Right lobe of liver (tissue), 6 donors: Measurements from ENCODE around the gene KCNN1. TPM values are rescaled to one million over a fixed set of nuclear protein-coding genes. Genes with fewer than 3 reads are reported as not detected.
"Not testable (repeated sequence)": the region's sequence is repeated elsewhere in the genome, so short reads cannot be mapped to it uniquely, and the experiment has no call there.

Experiments
- ATAC-seq, 4 donors: fragments of 200-7000 bp; cut with Tn5 transposase; one replicate each; pipeline ENCODE4 v1.9.1; 2020; ENCODE audit warnings: mild to moderate bottlenecking in 4 of 4, moderate library complexity in 4 of 4
- DNase-seq, 3 donors: peaks; one replicate each; pipeline ENCODE4 v3.0.0-alpha.2; 2020
- H3K27ac ChIP-seq, 3 donors: fragments of 200-600 bp; one replicate each; pipeline ENCODE4 v1.8.0; 2022
- H3K27me3 ChIP-seq, 2 donors: fragments of 200-600 bp; one replicate each; pipeline ENCODE4 v1.8.0; 2022
- H3K36me3 ChIP-seq, 4 donors: fragments of 200-600 bp; sonication (generic) in 1 of 4; one replicate each; pipeline versions ENCODE4 v1.5.1 to v1.8.0; 2017 to 2022; ENCODE audit warnings: control low read depth in 1 of 4
- H3K4me1 ChIP-seq, 4 donors: fragments of 200-600 bp; sonication (generic) in 1 of 4; one replicate each; pipeline versions ENCODE4 v1.5.1 to v1.8.0; 2017 to 2022; ENCODE audit warnings: control low read depth in 1 of 4
- H3K4me3 ChIP-seq, 3 donors: fragments of 200-600 bp; one replicate each; pipeline ENCODE4 v1.8.0; 2022
- H3K9me3 ChIP-seq, 4 donors: fragments of 200-600 bp; sonication (generic) in 1 of 4; one replicate each; pipeline versions ENCODE4 v1.5.1 to v1.8.0; 2017 to 2022; ENCODE audit warnings: control low read depth in 1 of 4
- POLR2A ChIP-seq: fragments of 450-650 bp; IDR thresholded peaks from one replicate; pipeline ENCODE4 v1.6.1; 2017; ENCODE audit warnings: antibody characterized with exemption, mild to moderate bottlenecking
- WGBS: methylation state at CpG from one replicate; pipeline ENCODE4 v1.1.6; 2018; ENCODE audit warnings: low coverage, low lambda C conversion rate; ENCODE audit not compliant: insufficient coverage; ENCODE audit errors: missing lambda C conversion rate; 5-methylcytosine and 5-hydroxymethylcytosine counted together
- intact Hi-C, 2 donors: fragments of 100-400 bp; cut with DNase I; formaldehyde crosslinking; loops; one replicate each; pipeline versions ENCODE4 v1.11.2 to v1.14.1; 2022
- total RNA-seq, 6 experiments: library from RNA; depleted of rRNA in 2 of 6; stranded (reverse); fragments of >200 nt in 2 of 6; fragmentation: NEBNext Ultra II Directional in 3 of 6; extraction: Animal tissue kit (Norgen Biotek cat#: 25700) in 3 of 6; gene quantifications; one replicate each; pipeline versions ENCODE4 v1.1.0 to v1.2.4, GENCODE V29; 2016 to 2023
- TF ChIP-seq, protein P1 (sequence below), 4 donors: fragments of 200-600 bp in 3 of 4; fragments of 450-650 bp in 1 of 4; IDR thresholded peaks; one replicate each; pipeline versions ENCODE4 v1.5.1 to v1.8.0; 2016 to 2022; ENCODE audit warnings: antibody characterized with exemption in 4 of 4, mild to moderate bottlenecking in 2 of 4
- donor health status: DM: no; HTN: yes; CAD: no.
- donor health status: DM: no; HTN: no; CAD: no.
- donor health status: DM: no; HTN: no; CAD: no.
- donor health status: DM: no; HTN: yes; CAD: no.
- donor health status: DM: no; HTN: yes; CAD: no.

KCNN1 gene
- total RNA-seq, 6 experiments from 2014 or later = not detected

DNA sequence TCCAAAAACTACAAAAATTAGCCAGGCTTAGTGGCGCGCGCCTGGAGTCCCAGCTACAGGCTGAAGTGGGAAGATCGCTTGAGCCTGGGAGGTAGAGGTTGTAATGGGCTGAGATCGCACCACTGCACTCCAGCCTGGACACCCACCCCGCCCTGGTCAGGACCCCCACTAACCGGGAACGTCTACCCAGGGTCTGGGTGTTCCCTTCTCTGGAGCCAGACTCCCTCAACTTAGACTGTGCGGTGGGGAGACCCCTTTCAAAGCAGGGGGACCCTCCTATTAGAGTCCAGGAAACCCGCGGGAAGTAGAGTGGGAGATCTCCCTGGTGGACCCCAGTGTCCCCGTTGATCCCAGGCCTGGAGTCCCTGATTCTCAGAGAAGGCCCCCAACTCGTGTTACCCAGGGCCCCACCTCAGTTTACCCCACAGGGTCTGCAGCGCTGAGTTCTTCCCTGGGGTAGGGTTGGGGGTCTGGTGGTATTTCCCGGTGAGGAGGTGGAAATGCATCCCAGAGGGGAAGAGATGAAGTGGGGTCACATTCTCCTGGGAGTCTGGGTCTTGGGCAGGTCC, 35.0 kb downstream of the KCNN1 start:
- Histone ChIP-seq H3K27me3 (no peaks in the 10 kb centered on the region), H3K4me1 (peaks cover 0 to 5% (median 1%) of the 10 kb centered on the region in 4 donors), H3K36me3 (no peaks in the 10 kb centered on the region), H3K9me3 (no peaks in the 10 kb centered on the region), H3K27ac (peak overlapping the region; percentile 69 to 93 (median 84)), H3K4me3 (peak overlapping the region; percentile 55 to 79 (median 55))
- no peak for DNase-seq
- WGBS = 28% methylated on average over 6 of the region's 15 CpGs
- no peak for TF ChIP-seq POLR2A
- TF ChIP-seq, protein P1, sequence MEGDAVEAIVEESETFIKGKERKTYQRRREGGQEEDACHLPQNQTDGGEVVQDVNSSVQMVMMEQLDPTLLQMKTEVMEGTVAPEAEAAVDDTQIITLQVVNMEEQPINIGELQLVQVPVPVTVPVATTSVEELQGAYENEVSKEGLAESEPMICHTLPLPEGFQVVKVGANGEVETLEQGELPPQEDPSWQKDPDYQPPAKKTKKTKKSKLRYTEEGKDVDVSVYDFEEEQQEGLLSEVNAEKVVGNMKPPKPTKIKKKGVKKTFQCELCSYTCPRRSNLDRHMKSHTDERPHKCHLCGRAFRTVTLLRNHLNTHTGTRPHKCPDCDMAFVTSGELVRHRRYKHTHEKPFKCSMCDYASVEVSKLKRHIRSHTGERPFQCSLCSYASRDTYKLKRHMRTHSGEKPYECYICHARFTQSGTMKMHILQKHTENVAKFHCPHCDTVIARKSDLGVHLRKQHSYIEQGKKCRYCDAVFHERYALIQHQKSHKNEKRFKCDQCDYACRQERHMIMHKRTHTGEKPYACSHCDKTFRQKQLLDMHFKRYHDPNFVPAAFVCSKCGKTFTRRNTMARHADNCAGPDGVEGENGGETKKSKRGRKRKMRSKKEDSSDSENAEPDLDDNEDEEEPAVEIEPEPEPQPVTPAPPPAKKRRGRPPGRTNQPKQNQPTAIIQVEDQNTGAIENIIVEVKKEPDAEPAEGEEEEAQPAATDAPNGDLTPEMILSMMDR (IDR thresholded peaks at IDR 0.05) = no peak
- ATAC-seq = no peak
- intact Hi-C loops = loop anchor here in 1 of 2 donors (5.0 kb wide), 1 partner anchor 60 kb away; no protein-coding TSS in a partner anchor

DNA sequence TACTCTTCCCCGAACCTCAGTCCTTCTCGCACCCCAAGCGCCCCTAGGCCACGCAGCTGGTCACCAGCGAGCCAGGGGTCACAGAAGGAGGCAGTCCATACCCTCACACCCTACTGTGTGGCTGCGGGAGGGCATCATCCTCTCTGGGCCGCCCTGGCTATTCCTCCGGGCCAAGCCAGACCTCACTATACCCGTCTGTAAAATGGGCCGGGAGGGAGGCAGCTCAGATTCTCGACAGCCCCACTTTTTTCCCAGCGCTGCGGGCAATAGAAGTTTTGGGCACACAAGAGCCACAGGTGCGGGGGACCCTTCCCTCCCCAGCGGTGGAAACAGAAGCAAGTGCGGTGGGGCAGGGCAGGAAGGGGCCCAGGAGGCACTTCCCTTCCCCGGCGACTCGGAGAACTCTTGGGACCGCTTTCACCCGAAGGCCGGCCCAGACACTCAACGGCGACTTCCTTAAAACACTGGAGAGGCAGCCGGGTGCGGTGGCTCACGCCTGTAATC, 35.5 kb downstream of the KCNN1 start:
- DNase-seq (peak; percentile 55 to 73 (median 59)), ATAC-seq (no peak)
- Histone ChIP-seq H3K36me3 (no peaks in the 10 kb centered on the region), H3K4me3 (peak overlapping the region in 2 of 3 donors; percentile 55 to 79), H3K27ac (peak overlapping the region in 2 of 3 donors; percentile 84 to 93), H3K4me1 (peaks cover 0 to 5% (median 1%) of the 10 kb centered on the region in 4 donors), H3K9me3 (no peaks in the 10 kb centered on the region), H3K27me3 (no peaks in the 10 kb centered on the region)
- TF ChIP-seq, protein P1 (IDR thresholded peaks at IDR 0.05) = no peak
- no peak for TF ChIP-seq POLR2A
- WGBS = 45% methylated on average over 2 of the region's 27 CpGs
- intact Hi-C loops = loop anchor here in 1 of 2 donors (5.0 kb wide), 1 partner anchor 60 kb away; no protein-coding TSS in a partner anchor

DNA sequence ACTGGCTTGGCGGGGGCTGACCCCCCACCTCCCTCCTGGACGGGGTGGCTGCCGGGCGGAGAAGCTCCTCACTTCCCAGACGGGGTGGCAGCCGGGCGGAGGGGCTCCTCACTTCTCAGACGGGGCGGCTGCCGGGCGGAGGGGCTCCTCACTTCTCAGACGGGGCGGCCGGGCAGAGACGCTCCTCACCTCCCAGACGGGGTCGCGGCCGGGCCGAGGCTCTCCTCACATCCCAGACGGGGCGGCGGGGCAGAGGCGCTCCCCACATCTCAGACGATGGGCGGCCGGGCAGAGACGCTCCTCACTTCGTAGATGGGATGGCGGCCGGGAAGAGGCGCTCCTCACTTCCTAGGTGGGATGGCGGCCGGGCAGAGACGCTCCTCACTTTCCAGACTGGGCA, 38.8 kb downstream of the KCNN1 start:
- DNase-seq, H3K4me3 ChIP-seq, H3K9me3 ChIP-seq, H3K27me3 ChIP-seq, H3K27ac ChIP-seq, ATAC-seq: not testable (repeated sequence)
- peaks cover 0 to 19% (median 2%) of the 10 kb centered on the region in 4 donors for H3K4me1 ChIP-seq
- no CpG with 5 or more reads among the region's 35 CpGs for WGBS
- peaks cover 0 to 10% (median 6%) of the 10 kb centered on the region in 4 donors for H3K36me3 ChIP-seq
- intact Hi-C loops = loop anchor here in 1 of 2 donors (2.0 kb wide), 1 partner anchor 53 kb away; no protein-coding TSS in a partner anchor

DNA sequence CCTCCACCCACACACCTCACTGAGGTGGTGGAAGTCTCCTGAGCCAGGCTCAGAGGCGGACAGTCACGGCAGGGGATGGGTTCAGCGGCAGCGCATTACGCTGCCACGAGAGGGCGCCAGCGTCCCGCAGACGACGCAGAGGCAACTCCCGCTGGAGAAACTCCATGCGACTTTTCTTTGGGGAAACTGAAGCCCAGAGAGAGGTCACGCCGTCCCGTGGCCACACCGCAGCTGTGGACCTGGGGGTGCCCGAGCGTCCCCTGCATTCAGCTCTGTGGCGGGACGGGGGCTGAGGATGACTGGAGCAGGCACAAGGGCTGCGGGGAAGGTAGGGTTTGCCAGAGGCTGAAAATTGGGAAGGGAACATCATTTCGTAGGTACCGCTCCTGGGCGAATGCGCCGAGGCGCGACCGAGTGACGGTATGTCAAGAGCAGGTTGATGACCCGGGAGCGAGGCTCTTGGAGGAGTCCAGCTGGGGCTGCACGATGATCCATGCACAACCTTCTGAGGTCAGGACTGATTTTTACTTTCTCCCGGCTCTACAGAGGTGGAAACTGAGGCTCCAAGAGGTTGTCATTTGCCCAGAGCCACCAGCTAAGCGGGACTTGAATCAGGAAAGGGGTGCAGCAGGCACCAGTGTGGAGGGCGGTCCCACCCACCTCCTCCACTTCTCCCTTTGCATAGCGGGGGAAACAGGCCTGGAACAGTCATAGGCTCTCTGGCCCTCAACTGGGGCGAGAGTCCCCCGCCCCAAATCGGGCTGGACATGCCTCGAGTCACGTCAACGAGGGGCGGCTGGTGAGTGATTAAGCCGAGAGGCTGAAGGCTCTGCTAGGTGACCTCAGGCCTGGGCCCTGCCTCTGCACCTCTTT, 40.4 kb downstream of the KCNN1 start:
- H3K9me3 ChIP-seq = no peaks in the 10 kb centered on the region
- ATAC-seq (peak; percentile 73 to 87 (median 82)), DNase-seq (peak; percentile 87 to 89 (median 88))
- peaks cover 0 to 14% (median 2%) of the 10 kb centered on the region in 4 donors for H3K4me1 ChIP-seq
- TF ChIP-seq, protein P1 (IDR thresholded peaks at IDR 0.05) = peak; percentile 98 to 99 (median 99)
- TF ChIP-seq POLR2A = peak; percentile 13
- 4% methylated on average over 5 of the region's 46 CpGs for WGBS
- peaks cover 0 to 21% (median 10%) of the 10 kb centered on the region in 4 donors for H3K36me3 ChIP-seq
- intact Hi-C loops = loop anchor here in 1 of 2 donors (2.0 kb wide), 1 partner anchor 52 kb away; no protein-coding TSS in a partner anchor
- no peaks in the 10 kb centered on the region for H3K27me3 ChIP-seq
- peak overlapping the region; percentile 53 to 72 (median 60) for H3K4me3 ChIP-seq
- peak overlapping the region; percentile 77 to 94 (median 90) for H3K27ac ChIP-seq
